Kidney (tissue), 14 donors: ENCODE measurements around the gene CPLX3. TPM values are rescaled to one million over a fixed set of nuclear protein-coding genes. Genes with fewer than 3 reads are reported as not detected.

ENCODE experiments used
- DNase-seq, 5 donors: peaks; one replicate each; pipeline ENCODE4 v3.0.0-alpha.2; 2013 to 2020
- FAIRE-seq: peaks from 2 replicates; lab custom pipeline; 2012; peaks lifted over from hg19 to GRCh38; lab: Jason Lieb, UNC
- H3K27ac ChIP-seq, 2 donors: one replicate each; pipeline ENCODE4 v1.7.0; 2013; ENCODE audit warnings: low read depth in 2 of 2, low read length in 2 of 2, inconsistent platforms in 1 of 2
- H3K27me3 ChIP-seq: one replicate; pipeline ENCODE4 v1.7.1; 2013; ENCODE audit warnings: low read length, inconsistent platforms; ENCODE audit not compliant: control insufficient read depth, insufficient read depth
- H3K36me3 ChIP-seq, 3 donors: one replicate each; pipeline versions ENCODE4 v1.7.0 to v1.7.1; 2013; ENCODE audit warnings: low read length in 3 of 3, control low read depth in 1 of 3, inconsistent platforms in 1 of 3; ENCODE audit not compliant: insufficient read depth in 3 of 3, control insufficient read depth in 2 of 3
- H3K4me1 ChIP-seq, 3 donors: one replicate each; pipeline versions ENCODE4 v1.7.0 to v1.7.1; 2013; ENCODE audit warnings: low read length in 3 of 3, inconsistent platforms in 1 of 3, low read depth in 1 of 3; ENCODE audit not compliant: control insufficient read depth in 2 of 3, insufficient read depth in 2 of 3
- H3K4me3 ChIP-seq, 3 donors: one replicate each; pipeline versions ENCODE4 v1.7.0 to v1.8.1; 2013; ENCODE audit warnings: low read length in 3 of 3, control low read depth in 1 of 3, inconsistent platforms in 1 of 3
- H3K9ac ChIP-seq, 3 donors: one replicate each; pipeline versions ENCODE4 v1.7.0 to v1.7.1; 2013; ENCODE audit warnings: low read length in 3 of 3, control low read depth in 1 of 3, inconsistent platforms in 1 of 3
- H3K9me3 ChIP-seq, 3 donors: one replicate each; pipeline versions ENCODE4 v1.7.0 to v1.7.1; 2013; ENCODE audit warnings: low read length in 3 of 3, control low read depth in 1 of 3, inconsistent platforms in 1 of 3; ENCODE audit not compliant: control insufficient read depth in 2 of 3, insufficient read depth in 1 of 3
- intact Hi-C: fragments of 100-400 bp; cut with DNase I; formaldehyde crosslinking; loops from one replicate; pipeline ENCODE4 v1.11.1; 2022
- polyA plus RNA-seq: library from polyadenylated mRNA; stranded (reverse); fragments of 350-450 nt; fragmentation: Illumina TruSeq; extraction: RNeasy Lipid Tissue Mini Kit (QIAGEN cat#74804); gene quantifications from one replicate; pipeline ENCODE4 v1.2.3, GENCODE V29; 2014; ENCODE audit warnings: low read depth, low replicate concordance; ENCODE audit not compliant: insufficient read depth
- total RNA-seq: library from RNA; stranded (reverse); fragmentation: NEBNext Ultra II Directional; extraction: Animal tissue kit (Norgen Biotek cat#: 25700); gene quantifications from one replicate; pipeline ENCODE4 v1.2.1, GENCODE V29; 2021
- TF ChIP-seq, protein P1 (sequence below): IDR thresholded peaks from 3 replicates; pipeline ENCODE4 v1.5.1; 2012; ENCODE audit warnings: mild to moderate bottlenecking, moderate library complexity, borderline replicate concordance; ENCODE audit not compliant: insufficient read depth; ENCODE audit errors: extremely low read depth
- donor health status: control.
- donor health status: control.
- donor health status: control.
- donor health status: control.
- donor health status: control.
- donor health status: DM: yes; HTN: yes; CAD: no.
- donor health status: Normal renal cell carcinoma (clear cell type).

The CPLX3 gene
- total and polyA plus RNA-seq, 2 donors from 2014 or later, result not detected

DNA sequence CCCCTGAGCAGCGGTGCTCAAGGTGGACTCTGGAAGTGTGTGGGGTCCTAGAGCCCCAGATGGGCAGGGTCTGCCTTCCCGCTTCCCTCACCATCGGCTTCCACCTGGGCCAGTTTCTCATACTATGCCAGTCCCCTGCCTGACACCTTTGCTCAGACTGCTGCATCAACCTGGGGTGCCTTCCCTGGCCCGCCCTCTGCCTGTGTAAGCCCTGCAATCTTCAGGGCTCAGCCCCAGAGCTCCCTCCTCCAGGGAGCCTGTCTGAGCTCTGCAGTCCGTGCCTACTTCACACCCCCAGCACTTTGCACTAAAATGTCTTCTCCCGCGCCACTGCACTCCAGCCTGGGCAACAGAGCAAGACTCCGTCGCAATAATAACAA is 31.5 kb upstream of the CPLX3 start:
- H3K4me1 ChIP-seq, result peaks cover 0 to 24% (median 11%) of the 10 kb centered on the region in 3 donors

DNA sequence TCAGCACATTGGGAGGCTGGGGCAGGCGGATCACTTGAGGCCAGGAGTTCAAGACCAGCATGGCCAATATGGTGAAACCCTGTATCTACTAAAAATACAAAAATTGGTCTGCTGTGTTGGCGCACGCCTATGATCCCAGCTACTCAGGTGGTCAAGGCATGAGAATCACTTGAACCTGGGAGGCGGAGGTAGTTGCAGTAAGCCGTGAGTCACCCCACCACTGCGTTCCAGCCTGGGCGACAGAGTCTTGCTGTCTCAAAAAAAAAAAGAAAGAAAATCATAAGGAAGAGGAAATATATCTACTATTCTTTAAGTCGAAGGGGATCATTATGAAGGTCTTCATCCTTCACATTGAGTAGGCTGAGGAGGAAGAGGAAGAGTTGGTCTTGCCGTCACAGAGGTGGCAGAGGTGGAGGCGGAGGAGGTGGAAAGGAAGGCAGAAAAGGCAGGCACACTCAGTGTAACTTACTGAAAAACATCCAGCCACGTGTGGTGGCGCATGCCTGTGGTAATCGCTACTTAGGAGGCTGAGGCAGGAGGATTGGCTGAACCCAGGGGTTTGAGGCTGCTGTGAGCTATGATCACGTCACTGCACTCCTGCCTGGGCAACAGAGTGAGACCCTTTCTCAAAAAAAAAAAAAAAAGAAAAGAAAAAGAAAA is 30.3 kb upstream of the CPLX3 start:
- DNase-seq (no peak), FAIRE-seq (no peak)
- intact Hi-C loops, result no loop called here
- Histone ChIP-seq H3K9ac (no peak overlapping the region), H3K9me3 (no peaks in the 10 kb centered on the region), H3K27me3 (no peaks in the 10 kb centered on the region), H3K4me1 (peaks cover 0 to 19% (median 0%) of the 10 kb centered on the region in 3 donors), H3K27ac (no peak overlapping the region), H3K4me3 (no peak overlapping the region), H3K36me3 (peaks cover 0 to 9% (median 0%) of the 10 kb centered on the region in 3 donors)
- TF ChIP-seq, protein P1, sequence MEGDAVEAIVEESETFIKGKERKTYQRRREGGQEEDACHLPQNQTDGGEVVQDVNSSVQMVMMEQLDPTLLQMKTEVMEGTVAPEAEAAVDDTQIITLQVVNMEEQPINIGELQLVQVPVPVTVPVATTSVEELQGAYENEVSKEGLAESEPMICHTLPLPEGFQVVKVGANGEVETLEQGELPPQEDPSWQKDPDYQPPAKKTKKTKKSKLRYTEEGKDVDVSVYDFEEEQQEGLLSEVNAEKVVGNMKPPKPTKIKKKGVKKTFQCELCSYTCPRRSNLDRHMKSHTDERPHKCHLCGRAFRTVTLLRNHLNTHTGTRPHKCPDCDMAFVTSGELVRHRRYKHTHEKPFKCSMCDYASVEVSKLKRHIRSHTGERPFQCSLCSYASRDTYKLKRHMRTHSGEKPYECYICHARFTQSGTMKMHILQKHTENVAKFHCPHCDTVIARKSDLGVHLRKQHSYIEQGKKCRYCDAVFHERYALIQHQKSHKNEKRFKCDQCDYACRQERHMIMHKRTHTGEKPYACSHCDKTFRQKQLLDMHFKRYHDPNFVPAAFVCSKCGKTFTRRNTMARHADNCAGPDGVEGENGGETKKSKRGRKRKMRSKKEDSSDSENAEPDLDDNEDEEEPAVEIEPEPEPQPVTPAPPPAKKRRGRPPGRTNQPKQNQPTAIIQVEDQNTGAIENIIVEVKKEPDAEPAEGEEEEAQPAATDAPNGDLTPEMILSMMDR, result no peak

More for the DNA sequence above, 31.5 kb upstream of the CPLX3 start:
- no peaks in the 10 kb centered on the region for H3K9me3 ChIP-seq
- no peak overlapping the region for H3K27ac ChIP-seq
- no peak overlapping the region for H3K4me3 ChIP-seq
- no peak overlapping the region for H3K9ac ChIP-seq
- no peaks in the 10 kb centered on the region for H3K27me3 ChIP-seq
- TF ChIP-seq, protein P1, result no peak
- DNase-seq (no peak), FAIRE-seq (no peak)
- H3K36me3 ChIP-seq, result peaks cover 0 to 6% (median 0%) of the 10 kb centered on the region in 3 donors
- intact Hi-C loops, result no loop called here

DNA sequence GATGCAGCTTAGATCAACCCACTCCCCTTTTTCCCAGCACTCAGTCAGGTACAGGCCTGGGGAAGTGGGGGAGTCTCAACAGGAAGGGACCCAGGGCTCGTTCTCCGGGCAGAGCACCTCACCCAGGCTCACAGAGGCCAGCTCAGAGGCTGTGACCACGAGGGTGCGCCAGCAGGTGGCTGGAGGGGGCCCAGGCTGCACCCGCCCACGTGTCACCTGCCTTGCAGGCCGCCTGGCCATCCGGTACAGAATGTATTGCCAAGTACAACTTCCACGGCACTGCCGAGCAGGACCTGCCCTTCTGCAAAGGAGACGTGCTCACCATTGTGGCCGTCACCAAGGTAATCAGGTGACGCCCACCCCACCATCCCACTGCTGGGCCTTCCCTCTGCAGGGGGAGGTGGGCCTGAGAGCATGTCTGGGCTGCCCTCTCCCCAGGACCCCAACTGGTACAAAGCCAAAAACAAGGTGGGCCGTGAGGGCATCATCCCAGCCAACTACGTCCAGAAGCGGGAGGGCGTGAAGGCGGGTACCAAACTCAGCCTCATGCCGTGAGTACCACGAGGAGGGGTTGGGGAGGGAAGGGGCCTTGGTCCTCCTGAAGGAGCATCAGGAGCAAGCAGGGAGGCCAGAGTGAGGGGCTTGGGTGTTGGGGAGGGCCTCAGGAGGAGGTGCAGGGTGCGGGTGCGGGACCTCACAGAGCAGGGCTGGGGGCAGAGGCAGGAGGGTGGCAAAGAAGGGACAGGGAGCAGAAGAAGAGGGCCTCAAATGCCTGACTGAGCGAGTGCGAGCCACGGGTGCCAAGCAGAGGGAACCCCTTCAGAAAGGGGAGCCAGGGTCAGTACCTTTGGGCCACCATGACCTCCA is 27.8 kb upstream of the CPLX3 start:
- FAIRE-seq (no peak), DNase-seq (peak in 1 of 5 donors; percentile 83)
- no peak overlapping the region for H3K4me3 ChIP-seq
- no peak overlapping the region for H3K27ac ChIP-seq
- H3K27me3 ChIP-seq, result no peaks in the 10 kb centered on the region
- no peak overlapping the region for H3K9ac ChIP-seq
- H3K4me1 ChIP-seq, result peaks cover 0 to 6% (median 0%) of the 10 kb centered on the region in 3 donors
- TF ChIP-seq, protein P1, result no peak
- H3K9me3 ChIP-seq, result no peaks in the 10 kb centered on the region
- intact Hi-C loops, result no loop called here
- H3K36me3 ChIP-seq, result peaks cover 0 to 15% (median 3%) of the 10 kb centered on the region in 3 donors
